Measurements from ENCODE around the gene GIMAP6. TPM values are rescaled to one million over a fixed set of nuclear protein-coding genes. Genes with fewer than 3 reads are reported as not detected.
"Not testable (repeated sequence)": the region's sequence is repeated elsewhere in the genome, so short reads cannot be mapped to it uniquely, and the experiment has no call there.

GIMAP6 gene
- polyA plus RNA-seq, 1 of the 3 experiments (the other 2 are of a cell fraction): 0.05 TPM

GRCh38 chr7:150676854-150677253, 44.7 kb upstream of the GIMAP6 start:
- POLR2A ChIA-PET; H3K27ac ChIP-seq (ENCODE audit: low read depth in 2 of 2, low read length in 1 of 2): not testable (repeated sequence)

GRCh38 chr7:150676276-150676675, 44.1 kb upstream of the GIMAP6 start:
- H3K4me2 ChIP-seq; DNase-seq; H4K20me1 ChIP-seq (ENCODE audit: insufficient read depth); H3K36me3 ChIP-seq (replicated peaks in 1 of 2; ENCODE audit: control insufficient read depth in 1 of 2, insufficient read depth in 2 of 2, low read length in 1 of 2); H3K9me3 ChIP-seq; H2AFZ ChIP-seq (ENCODE audit: low read depth); H3K4me3 ChIP-seq (ENCODE audit: low read depth in 2 of 2, low read length in 1 of 2); H3K9ac ChIP-seq; H3K27ac ChIP-seq (ENCODE audit: low read depth in 2 of 2, low read length in 1 of 2); H3K4me1 ChIP-seq (ENCODE audit: control insufficient read depth in 1 of 2, insufficient read depth in 2 of 2, low read depth in 1 of 2, low read length in 1 of 2); H3F3A ChIP-seq (replicated peaks; ENCODE audit: insufficient read depth); H3K9me2 ChIP-seq; H3K27me3 ChIP-seq (ENCODE audit: insufficient read depth); POLR2A ChIA-PET; CTCF ChIA-PET; H3K79me2 ChIP-seq (ENCODE audit: insufficient read depth): not testable (repeated sequence)

More at GRCh38 chr7:150676854-150677253, 44.7 kb upstream of the GIMAP6 start:
- H3K9me2 ChIP-seq; H3K4me2 ChIP-seq; H3K4me1 ChIP-seq (ENCODE audit: control insufficient read depth in 1 of 2, insufficient read depth in 2 of 2, low read depth in 1 of 2, low read length in 1 of 2); H3F3A ChIP-seq (replicated peaks; ENCODE audit: insufficient read depth); H3K36me3 ChIP-seq (replicated peaks in 1 of 2; ENCODE audit: control insufficient read depth in 1 of 2, insufficient read depth in 2 of 2, low read length in 1 of 2); CTCF ChIA-PET; H3K4me3 ChIP-seq (ENCODE audit: low read depth in 2 of 2, low read length in 1 of 2); H3K27me3 ChIP-seq (ENCODE audit: insufficient read depth); DNase-seq; H3K79me2 ChIP-seq (ENCODE audit: insufficient read depth); H4K20me1 ChIP-seq (ENCODE audit: insufficient read depth); H3K9me3 ChIP-seq; H2AFZ ChIP-seq (ENCODE audit: low read depth); H3K9ac ChIP-seq: not testable (repeated sequence)
- WGBS (ENCODE audit: low lambda C conversion rate): 2% methylated on average over 3 of the region's 3 CpGs

GRCh38 chr7:150675714-150676113, 43.5 kb upstream of the GIMAP6 start:
- H3K36me3 ChIP-seq (replicated peaks in 1 of 2; ENCODE audit: control insufficient read depth in 1 of 2, insufficient read depth in 2 of 2, low read length in 1 of 2): no peaks in the 10 kb centered on the region
- 5% methylated on average over 2 of the region's 2 CpGs for WGBS (ENCODE audit: low lambda C conversion rate)
- no peaks in the 10 kb centered on the region for H3F3A ChIP-seq (replicated peaks; ENCODE audit: insufficient read depth)
- H3K4me2 ChIP-seq: no peak overlapping the region
- H3K4me1 ChIP-seq (ENCODE audit: control insufficient read depth in 1 of 2, insufficient read depth in 2 of 2, low read depth in 1 of 2, low read length in 1 of 2): no peaks in the 10 kb centered on the region
- ChIA-PET POLR2A (no interaction called here), CTCF (interaction anchor here (0.7 kb wide), 1 partner anchor 46 kb away, joined by 3 read pairs; no protein-coding TSS in a partner anchor)
- H3K27ac ChIP-seq (ENCODE audit: low read depth in 2 of 2, low read length in 1 of 2): no peak overlapping the region
- TF ChIP-seq NFIC (IDR thresholded peaks at IDR 0.05; ENCODE audit: borderline replicate concordance) (no peak), USF2 (IDR thresholded peaks at IDR 0.05; ENCODE audit: borderline replicate concordance, low read depth, low read length) (no peak), JUND (IDR thresholded peaks at IDR 0.05) (no peak), RXRA (IDR thresholded peaks at IDR 0.05; ENCODE audit: borderline replicate concordance, low read depth) (no peak), GATA2 (CRISPR knock-in tag; IDR thresholded peaks at IDR 0.05) (no peak), REST (IDR thresholded peaks at IDR 0.05; ENCODE audit: low read depth, low read length) (no peak), GABPA (IDR thresholded peaks at IDR 0.05; ENCODE audit: low read depth) (no peak), RFX5 (IDR thresholded peaks at IDR 0.05; ENCODE audit: low read length) (no peak), PBX3 (IDR thresholded peaks at IDR 0.05) (no peak), FOXJ3 (CRISPR knock-in tag; IDR thresholded peaks at IDR 0.05) (no peak), CTCF (IDR thresholded peaks at IDR 0.05) (no peak)
- H3K27me3 ChIP-seq (ENCODE audit: insufficient read depth): no peaks in the 10 kb centered on the region
- H3K4me3 ChIP-seq (ENCODE audit: low read depth in 2 of 2, low read length in 1 of 2): no peak overlapping the region
- H3K9ac ChIP-seq: no peak overlapping the region
- H2AFZ ChIP-seq (ENCODE audit: low read depth): no peak overlapping the region
- H3K9me2 ChIP-seq: no peaks in the 10 kb centered on the region
- H3K9me3 ChIP-seq: no peaks in the 10 kb centered on the region
- DNase-seq: no peak
- H4K20me1 ChIP-seq (ENCODE audit: insufficient read depth): no peaks in the 10 kb centered on the region
- H3K79me2 ChIP-seq (ENCODE audit: insufficient read depth): no peaks in the 10 kb centered on the region
